GM23248 (cell line): ENCODE measurements around the gene MFSD2B. TPM values are rescaled to one million over a fixed set of nuclear protein-coding genes. Genes with fewer than 3 reads are reported as not detected.

Experiments used
- DNase-seq: peaks from one replicate; pipeline ENCODE4 v3.0.0-alpha.2; 2015
- H2AFZ ChIP-seq: fragments of 200-600 bp; sonication (generic); 2 replicates; pipeline ENCODE4 v1.6.1; 2016; ENCODE audit warnings: antibody characterized with exemption
- H3F3A ChIP-seq: fragments of 200-600 bp; sonication (generic); 2 replicates; pipeline ENCODE4 v1.6.1; 2016; ENCODE audit warnings: mild to moderate bottlenecking, antibody characterized with exemption, mixed run types; ENCODE audit not compliant: insufficient read depth
- H3K27ac ChIP-seq: fragments of 200-600 bp; sonication (generic); 2 replicates; pipeline ENCODE4 v1.5.1; 2016; ENCODE audit warnings: mild to moderate bottlenecking
- H3K27me3 ChIP-seq: fragments of 200-600 bp; sonication (generic); replicated peaks from 2 replicates; pipeline ENCODE4 v1.6.1; 2016; ENCODE audit warnings: mild to moderate bottlenecking; ENCODE audit not compliant: insufficient read depth
- H3K36me3 ChIP-seq: fragments of 200-600 bp; sonication (generic); 2 replicates; pipeline ENCODE4 v1.6.1; 2016; ENCODE audit warnings: low read depth, mild to moderate bottlenecking
- H3K4me1 ChIP-seq: fragments of 200-600 bp; sonication (generic); 2 replicates; pipeline ENCODE4 v1.6.1; 2016; ENCODE audit warnings: mild to moderate bottlenecking; ENCODE audit not compliant: insufficient read depth
- H3K4me2 ChIP-seq: fragments of 200-600 bp; sonication (generic); one replicate; pipeline ENCODE4 v1.6.1; 2016; ENCODE audit warnings: mild to moderate bottlenecking; ENCODE audit not compliant: unreplicated experiment
- H3K4me3 ChIP-seq: fragments of 200-600 bp; sonication (generic); 2 replicates; pipeline ENCODE4 v1.5.1; 2016; ENCODE audit warnings: mild to moderate bottlenecking
- H3K79me2 ChIP-seq: fragments of 200-600 bp; sonication (generic); 2 replicates; pipeline ENCODE4 v1.6.1; 2016; ENCODE audit warnings: mild to moderate bottlenecking; ENCODE audit not compliant: insufficient read depth
- H3K9ac ChIP-seq: fragments of 200-600 bp; sonication (generic); 2 replicates; pipeline ENCODE4 v1.6.1; 2016; ENCODE audit warnings: mild to moderate bottlenecking
- H3K9me2 ChIP-seq: fragments of 200-600 bp; sonication (generic); 2 replicates; pipeline ENCODE4 v1.6.1; 2016; ENCODE audit warnings: mixed run types, mild to moderate bottlenecking, moderate library complexity; ENCODE audit not compliant: insufficient read depth
- H3K9me3 ChIP-seq: fragments of 200-600 bp; sonication (generic); one replicate; pipeline ENCODE4 v1.6.1; 2017; ENCODE audit warnings: low read depth
- H4K20me1 ChIP-seq: fragments of 200-600 bp; sonication (generic); 2 replicates; pipeline ENCODE4 v1.6.0; 2016; ENCODE audit not compliant: insufficient read depth
- EZH2 ChIP-seq: fragments of 200-600 bp; sonication (generic); IDR thresholded peaks from 2 replicates; pipeline ENCODE4 v1.6.1; 2018; ENCODE audit warnings: antibody characterized with exemption, mild to moderate bottlenecking; ENCODE audit not compliant: insufficient read depth, poor library complexity, severe bottlenecking
- EZH2phosphoT487 ChIP-seq: fragments of 200-600 bp; sonication (generic); IDR thresholded peaks from 2 replicates; pipeline ENCODE4 v1.6.1; 2018; ENCODE audit warnings: antibody characterized with exemption, moderate library complexity, mild to moderate bottlenecking, low read depth; ENCODE audit not compliant: insufficient read depth
- WGBS, 2 experiments: methylation state at CpG; one replicate each; pipeline ENCODE4 v1.1.6; 2015 to 2017; ENCODE audit warnings: low lambda C conversion rate in 2 of 2, low coverage in 1 of 2; ENCODE audit errors: missing lambda C conversion rate in 2 of 2; 5-methylcytosine and 5-hydroxymethylcytosine counted together
- in situ Hi-C: fragments of 300-500 bp; cut with MboI; formaldehyde crosslinking; loops from 2 replicates; pipeline ENCODE4 v1.15.0; 2020
- polyA plus RNA-seq: library from polyadenylated mRNA; unstranded; fragments of >200 nt; fragmentation: Nextera tagmentation; extraction: Ambion mirVana; gene quantifications from 2 replicates; pipeline ENCODE4 v1.2.1, GENCODE V29; 2016
- total RNA-seq: library from RNA; depleted of rRNA; stranded (reverse); fragments of >200 nt; shearing (Covaris generic); gene quantifications from 2 replicates; pipeline ENCODE4 v1.2.3, GENCODE V29; 2014

Gene MFSD2B
- total and polyA plus RNA-seq, 2 experiments from 2014 or later = under 0.01 to 0.58 TPM

- TF ChIP-seq EZH2phosphoT487 (no peak), EZH2 (no peak)
- peak; percentile 48 for DNase-seq
- peak overlapping the region; percentile 84 for H3K4me2 ChIP-seq
- in situ Hi-C loops = no loop called here
- H3K36me3 ChIP-seq = no peaks in the 10 kb centered on the region
- H3K9ac ChIP-seq = peak overlapping the region; percentile 63
- peaks cover 9% of the 10 kb centered on the region; the same call in 1 of the 2 replicates for H3K4me1 ChIP-seq
- H3K27me3 ChIP-seq = no peaks in the 10 kb centered on the region
- peak overlapping the region; percentile 74 for H2AFZ ChIP-seq
- H3F3A ChIP-seq = peaks cover 10% of the 10 kb centered on the region
- peak overlapping the region; percentile 72 for H3K4me3 ChIP-seq
- no peaks in the 10 kb centered on the region for H4K20me1 ChIP-seq
- H3K79me2 ChIP-seq = peaks cover 15% of the 10 kb centered on the region
- WGBS, 2 experiments = 5% methylated on average over 39 to 46 of the region's 47 CpGs
- no peak overlapping the region for H3K27ac ChIP-seq
- H3K9me3 ChIP-seq = no peaks in the 10 kb centered on the region
- no peaks in the 10 kb centered on the region for H3K9me2 ChIP-seq
These were observed 40.4 kb downstream of the MFSD2B start for GRCh38 chr2:24050041-24050979.

GRCh38 chr2:24051833-24052232 is 41.9 kb downstream of the MFSD2B start:
- 0 out of 2 replicates have a peak, but pooled peaks cover 5% of the 10 kb centered on the region for H3K4me1 ChIP-seq
- H3K9ac ChIP-seq = no peak overlapping the region
- no peak overlapping the region for H3K4me3 ChIP-seq
- H4K20me1 ChIP-seq = no peaks in the 10 kb centered on the region
- H3K4me2 ChIP-seq = no peak overlapping the region
- no peaks in the 10 kb centered on the region for H3K27me3 ChIP-seq
- H3K27ac ChIP-seq = no peak overlapping the region
- no peak for DNase-seq
- WGBS, 2 experiments = 61 to 66% methylated on average over 8 of the region's 8 CpGs
- no peak for TF ChIP-seq EZH2
- no peak for TF ChIP-seq EZH2phosphoT487
- no peaks in the 10 kb centered on the region for H3K9me2 ChIP-seq
- H2AFZ ChIP-seq = no peak overlapping the region
- no peaks in the 10 kb centered on the region for H3K9me3 ChIP-seq
- no peaks in the 10 kb centered on the region for H3K79me2 ChIP-seq
- H3K36me3 ChIP-seq = no peaks in the 10 kb centered on the region
- in situ Hi-C loops = no loop called here
- H3F3A ChIP-seq = peaks cover 5% of the 10 kb centered on the region

- in situ Hi-C loops = no loop called here
These were observed 43.1 kb downstream of the MFSD2B start for GRCh38 chr2:24052951-24053350.

GRCh38 chr2:24054366-24055010 is 44.6 kb downstream of the MFSD2B start:
- in situ Hi-C loops = no loop called here
- H3K9me3 ChIP-seq = no peaks in the 10 kb centered on the region
- no peak overlapping the region for H3K9ac ChIP-seq
- no peaks in the 10 kb centered on the region for H3K79me2 ChIP-seq
- H3K4me2 ChIP-seq = no peak overlapping the region
- no peaks in the 10 kb centered on the region for H3K36me3 ChIP-seq
- no peak for DNase-seq
- 73 to 78% methylated on average over 8 of the region's 8 CpGs for whole genome bisulfite sequencing, 2 experiments
- H3K4me3 ChIP-seq = no peak overlapping the region
- H3K9me2 ChIP-seq = no peaks in the 10 kb centered on the region
- no peaks in the 10 kb centered on the region for H4K20me1 ChIP-seq
- H3F3A ChIP-seq = peaks cover 3% of the 10 kb centered on the region; the same call in 1 of the 2 replicates
- H3K27me3 ChIP-seq = no peaks in the 10 kb centered on the region
- no peak for TF ChIP-seq EZH2
- TF ChIP-seq EZH2phosphoT487 = no peak
- no peak overlapping the region for H2AFZ ChIP-seq
- no peaks in the 10 kb centered on the region for H3K4me1 ChIP-seq
- no peak overlapping the region for H3K27ac ChIP-seq

More at GRCh38 chr2:24052951-24053350, 43.1 kb downstream of the MFSD2B start:
- no peaks in the 10 kb centered on the region for H3K9me3 ChIP-seq
- H3F3A ChIP-seq = peaks cover 3% of the 10 kb centered on the region; the same call in 1 of the 2 replicates
- no peaks in the 10 kb centered on the region for H3K9me2 ChIP-seq
- H3K36me3 ChIP-seq = no peaks in the 10 kb centered on the region
- 0 out of 2 replicates have a peak, but pooled peaks cover 5% of the 10 kb centered on the region for H3K4me1 ChIP-seq
- no peak overlapping the region for H3K4me2 ChIP-seq
- no peak overlapping the region for H3K4me3 ChIP-seq
- H3K79me2 ChIP-seq = no peaks in the 10 kb centered on the region
- 93 to 94% methylated on average over 1 of the region's 1 CpG for whole genome bisulfite sequencing, 2 experiments
- DNase-seq = no peak
- no peak overlapping the region for H3K9ac ChIP-seq
- no peak overlapping the region for H2AFZ ChIP-seq
- H3K27me3 ChIP-seq = no peaks in the 10 kb centered on the region
- H4K20me1 ChIP-seq = no peaks in the 10 kb centered on the region
- TF ChIP-seq EZH2 (no peak), EZH2phosphoT487 (no peak)
- H3K27ac ChIP-seq = no peak overlapping the region
